ENCODE results near the gene NEK8. TPM values are rescaled to one million over a fixed set of nuclear protein-coding genes. Genes with fewer than 3 reads are reported as not detected.
A peak's percentile ranks its signal among the peaks of the same experiment; 100 is the strongest.

Gene NEK8
- total and polyA plus RNA-seq, 9 of the 15 experiments (the other 6 are each of a cell fraction or from before 2014, with no cell fraction given): 0.98 to 16.6 (median 4.6) TPM

- peak in 1 of 2 experiments; percentile 63; a peak in 1 of 4 replicates for TF ChIP-seq MLLT1 (IDR thresholded peaks at IDR 0.05)
- peak; percentile 31 for TF ChIP-seq CREB3L1 (IDR thresholded peaks at IDR 0.05; ENCODE audit: borderline replicate concordance, low read depth)
- TF ChIP-seq ARID1B (IDR thresholded peaks at IDR 0.05): peak; percentile 50; the same call in 1 of the 2 replicates
- TF ChIP-seq BRF2 (IDR thresholded peaks at IDR 0.05; ENCODE audit: borderline replicate concordance, insufficient read depth, insufficient read length): no peak
- TF ChIP-seq ZC3H8 (IDR thresholded peaks at IDR 0.05): no peak
- no peak for TF ChIP-seq ZFP30 (CRISPR knock-in tag; IDR thresholded peaks at IDR 0.05; ENCODE audit: borderline replicate concordance)
- no peak for TF ChIP-seq SIRT6 (IDR thresholded peaks at IDR 0.05; ENCODE audit: low read depth, low read length)
- TF ChIP-seq KLF1 (tag; IDR thresholded peaks at IDR 0.05): peak; percentile 73
- peak; percentile 72 for TF ChIP-seq ARID4B (CRISPR knock-in tag; IDR thresholded peaks at IDR 0.05)
- peak; percentile 70 for TF ChIP-seq ZNF24 (IDR thresholded peaks at IDR 0.05)
- TF ChIP-seq ERF (CRISPR knock-in tag; IDR thresholded peaks at IDR 0.05): peak; percentile 64
Measured at GRCh38 chr17:28743243-28744103, 14.9 kb downstream of the NEK8 start, which contains the start of gene TRAF4 (continued).

All from K562 (cell line).